BJ (cell line): ENCODE data around the gene RXFP3. TPM values are rescaled to one million over a fixed set of nuclear protein-coding genes. Genes with fewer than 3 reads are reported as not detected.

Source experiments
- polyA plus RNA-seq: library from polyadenylated mRNA; depleted of rRNA; stranded (reverse); fragments of >200 nt; gene quantifications from 2 replicates; pipeline ENCODE4 v1.2.3, GENCODE V29; 2011; rRNA removed
- small RNA-seq: library from RNA; depleted of rRNA; stranded (forward); fragments of <200 nt; gene quantifications from one replicate; pipeline ENCODE3, GENCODE V24; 2012; ENCODE audit warnings: low replicate concordance, low read depth; ENCODE audit not compliant: insufficient read length

Gene RXFP3
- polyA plus RNA-seq, 1 experiment = not detected

Small RNA genes within 50 kb of the gene (small RNA-seq; reads per million reads assigned to genes)
- not detected for gene RNU6-923P

Other genes with a start within 250 kb of the RXFP3 start
- 25.6 and 30.1 TPM in 2 replicates for gene ADAMTS12, start 44.4 kb upstream of the RXFP3 start, polyA plus RNA-seq
- not detected in 2 replicates for gene SLC45A2, start 48.3 kb downstream of the RXFP3 start, polyA plus RNA-seq
- 7.1 and 11.2 TPM in 2 replicates for gene AMACR, start 71.7 kb downstream of the RXFP3 start, polyA plus RNA-seq
- gene C1QTNF3, start 106.8 kb downstream of the RXFP3 start, polyA plus RNA-seq = 1.8 and 2.2 TPM in 2 replicates